ENCODE measurements around the gene LTBP1.

- TF ChIP-seq, protein P1, sequence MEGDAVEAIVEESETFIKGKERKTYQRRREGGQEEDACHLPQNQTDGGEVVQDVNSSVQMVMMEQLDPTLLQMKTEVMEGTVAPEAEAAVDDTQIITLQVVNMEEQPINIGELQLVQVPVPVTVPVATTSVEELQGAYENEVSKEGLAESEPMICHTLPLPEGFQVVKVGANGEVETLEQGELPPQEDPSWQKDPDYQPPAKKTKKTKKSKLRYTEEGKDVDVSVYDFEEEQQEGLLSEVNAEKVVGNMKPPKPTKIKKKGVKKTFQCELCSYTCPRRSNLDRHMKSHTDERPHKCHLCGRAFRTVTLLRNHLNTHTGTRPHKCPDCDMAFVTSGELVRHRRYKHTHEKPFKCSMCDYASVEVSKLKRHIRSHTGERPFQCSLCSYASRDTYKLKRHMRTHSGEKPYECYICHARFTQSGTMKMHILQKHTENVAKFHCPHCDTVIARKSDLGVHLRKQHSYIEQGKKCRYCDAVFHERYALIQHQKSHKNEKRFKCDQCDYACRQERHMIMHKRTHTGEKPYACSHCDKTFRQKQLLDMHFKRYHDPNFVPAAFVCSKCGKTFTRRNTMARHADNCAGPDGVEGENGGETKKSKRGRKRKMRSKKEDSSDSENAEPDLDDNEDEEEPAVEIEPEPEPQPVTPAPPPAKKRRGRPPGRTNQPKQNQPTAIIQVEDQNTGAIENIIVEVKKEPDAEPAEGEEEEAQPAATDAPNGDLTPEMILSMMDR (IDR thresholded peaks at IDR 0.05), result no peak
- no peak for TF ChIP-seq POLR2A (IDR thresholded peaks at IDR 0.05)
Observed at GRCh38 chr2:33029926-33030325, 83.2 kb downstream of the LTBP1 start.
